ENCODE results near the gene BANP.

DNA sequence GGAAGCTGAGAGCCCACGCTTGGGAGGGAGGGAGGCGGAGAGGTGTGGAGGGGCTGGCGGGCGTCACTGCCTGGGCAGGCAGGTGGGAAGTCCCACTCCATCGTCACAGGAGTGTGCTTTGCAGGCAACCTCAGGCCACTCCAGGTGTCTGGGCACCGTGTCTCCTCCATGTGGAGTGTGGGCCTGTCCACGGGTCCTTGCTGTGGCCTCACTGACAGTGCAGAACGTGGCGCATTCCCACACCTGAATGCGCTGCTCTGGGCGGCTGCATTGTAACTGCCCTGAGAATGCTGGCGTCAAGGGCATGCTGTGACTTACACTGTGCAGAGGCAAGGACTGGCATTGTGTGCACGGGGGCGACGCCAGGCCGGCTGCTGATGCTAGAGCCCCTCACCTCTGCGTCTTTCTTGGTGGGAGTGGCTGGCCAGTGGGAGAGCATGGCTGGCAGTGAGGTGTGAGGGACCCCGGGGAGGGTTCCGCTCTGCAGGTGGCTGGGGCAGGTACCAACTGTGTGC, 66.4 kb downstream of the BANP start:
- TF ChIP-seq, protein P1, sequence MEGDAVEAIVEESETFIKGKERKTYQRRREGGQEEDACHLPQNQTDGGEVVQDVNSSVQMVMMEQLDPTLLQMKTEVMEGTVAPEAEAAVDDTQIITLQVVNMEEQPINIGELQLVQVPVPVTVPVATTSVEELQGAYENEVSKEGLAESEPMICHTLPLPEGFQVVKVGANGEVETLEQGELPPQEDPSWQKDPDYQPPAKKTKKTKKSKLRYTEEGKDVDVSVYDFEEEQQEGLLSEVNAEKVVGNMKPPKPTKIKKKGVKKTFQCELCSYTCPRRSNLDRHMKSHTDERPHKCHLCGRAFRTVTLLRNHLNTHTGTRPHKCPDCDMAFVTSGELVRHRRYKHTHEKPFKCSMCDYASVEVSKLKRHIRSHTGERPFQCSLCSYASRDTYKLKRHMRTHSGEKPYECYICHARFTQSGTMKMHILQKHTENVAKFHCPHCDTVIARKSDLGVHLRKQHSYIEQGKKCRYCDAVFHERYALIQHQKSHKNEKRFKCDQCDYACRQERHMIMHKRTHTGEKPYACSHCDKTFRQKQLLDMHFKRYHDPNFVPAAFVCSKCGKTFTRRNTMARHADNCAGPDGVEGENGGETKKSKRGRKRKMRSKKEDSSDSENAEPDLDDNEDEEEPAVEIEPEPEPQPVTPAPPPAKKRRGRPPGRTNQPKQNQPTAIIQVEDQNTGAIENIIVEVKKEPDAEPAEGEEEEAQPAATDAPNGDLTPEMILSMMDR (IDR thresholded peaks at IDR 0.05) = no peak
- no peak for TF ChIP-seq SIN3A (IDR thresholded peaks at IDR 0.05; ENCODE audit: borderline replicate concordance, insufficient read depth, low read depth, low read length)
- TF ChIP-seq, protein P2, sequence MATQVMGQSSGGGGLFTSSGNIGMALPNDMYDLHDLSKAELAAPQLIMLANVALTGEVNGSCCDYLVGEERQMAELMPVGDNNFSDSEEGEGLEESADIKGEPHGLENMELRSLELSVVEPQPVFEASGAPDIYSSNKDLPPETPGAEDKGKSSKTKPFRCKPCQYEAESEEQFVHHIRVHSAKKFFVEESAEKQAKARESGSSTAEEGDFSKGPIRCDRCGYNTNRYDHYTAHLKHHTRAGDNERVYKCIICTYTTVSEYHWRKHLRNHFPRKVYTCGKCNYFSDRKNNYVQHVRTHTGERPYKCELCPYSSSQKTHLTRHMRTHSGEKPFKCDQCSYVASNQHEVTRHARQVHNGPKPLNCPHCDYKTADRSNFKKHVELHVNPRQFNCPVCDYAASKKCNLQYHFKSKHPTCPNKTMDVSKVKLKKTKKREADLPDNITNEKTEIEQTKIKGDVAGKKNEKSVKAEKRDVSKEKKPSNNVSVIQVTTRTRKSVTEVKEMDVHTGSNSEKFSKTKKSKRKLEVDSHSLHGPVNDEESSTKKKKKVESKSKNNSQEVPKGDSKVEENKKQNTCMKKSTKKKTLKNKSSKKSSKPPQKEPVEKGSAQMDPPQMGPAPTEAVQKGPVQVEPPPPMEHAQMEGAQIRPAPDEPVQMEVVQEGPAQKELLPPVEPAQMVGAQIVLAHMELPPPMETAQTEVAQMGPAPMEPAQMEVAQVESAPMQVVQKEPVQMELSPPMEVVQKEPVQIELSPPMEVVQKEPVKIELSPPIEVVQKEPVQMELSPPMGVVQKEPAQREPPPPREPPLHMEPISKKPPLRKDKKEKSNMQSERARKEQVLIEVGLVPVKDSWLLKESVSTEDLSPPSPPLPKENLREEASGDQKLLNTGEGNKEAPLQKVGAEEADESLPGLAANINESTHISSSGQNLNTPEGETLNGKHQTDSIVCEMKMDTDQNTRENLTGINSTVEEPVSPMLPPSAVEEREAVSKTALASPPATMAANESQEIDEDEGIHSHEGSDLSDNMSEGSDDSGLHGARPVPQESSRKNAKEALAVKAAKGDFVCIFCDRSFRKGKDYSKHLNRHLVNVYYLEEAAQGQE (IDR thresholded peaks at IDR 0.05; ENCODE audit: insufficient read depth in 1 of 2, low read depth in 2 of 2, low read length in 1 of 2) = no peak
- TF ChIP-seq POLR2AphosphoS5 (IDR thresholded peaks at IDR 0.05; ENCODE audit: low read depth, low read length) = no peak
- TF ChIP-seq TCF7L2 (IDR thresholded peaks at IDR 0.05; ENCODE audit: low read depth, low read length) = no peak
